MM.1S (cell line): Measurements from ENCODE around the gene MIPOL1.

Source experiments
- CTCF ChIP-seq: fragments of 300-600 bp; sonication (generic); IDR thresholded peaks from 2 replicates; pipeline ENCODE4 v1.5.1; 2016; ENCODE audit warnings: antibody characterized with exemption, low read length, mixed read lengths
- EZH2phosphoT487 ChIP-seq: fragments of 300-600 bp; sonication (generic); IDR thresholded peaks from 2 replicates; pipeline ENCODE4 v1.6.1; 2018; ENCODE audit warnings: antibody characterized with exemption, low read length

- no peak for TF ChIP-seq EZH2phosphoT487
- no peak for TF ChIP-seq CTCF
Measured at GRCh38 chr14:37257501-37258070, 59.8 kb downstream of the MIPOL1 start.
